MCF 10A (cell line): ENCODE data around the gene KLK12. TPM values are rescaled to one million over a fixed set of nuclear protein-coding genes. Genes with fewer than 3 reads are reported as not detected.

Source experiments
- Bru-seq: library from RNA; stranded (reverse); fragments of 400-500 nt; gene quantifications from one replicate; lab custom pipeline; 2021; lab: Mats Ljungman, UMichigan
- BruChase-seq, 2 experiments: library from RNA; stranded (reverse); fragments of 400-500 nt; gene quantifications; one replicate each; lab custom pipeline; 2021; lab: Mats Ljungman, UMichigan
- BruUV-seq: library from RNA; stranded (reverse); fragments of 400-500 nt; replicated peaks from 2 replicates; lab custom pipeline; 2021; lab: Mats Ljungman, UMichigan
- CTCF ChIA-PET: fragments of 300-600 bp; sonication (Branson Sonifier 250); formaldehyde crosslinking; extraction: SDS; loops from one replicate; lab custom pipeline; 2021; ENCODE audit warnings: antibody characterized with exemption, inconsistent platforms; lab: Yijun Ruan, JAX
- POLR2A ChIA-PET: fragments of 300-600, 350-650 bp; sonication (Branson Sonifier 250); formaldehyde crosslinking; extraction: SDS; loops from one replicate; lab custom pipeline; 2020; ENCODE audit warnings: antibody characterized with exemption, inconsistent platforms; lab: Yijun Ruan, JAX
- DNase-seq: peaks from one replicate; pipeline ENCODE4 v3.0.0-alpha.2; 2018; ENCODE audit not compliant: unreplicated experiment
- H3K27ac Mint-ChIP-seq: one replicate; pipeline ENCODE4 v1.8.0; 2022; ENCODE audit warnings: mild to moderate bottlenecking, low read depth, mixed read lengths; ENCODE audit not compliant: unreplicated experiment
- H3K27me3 Mint-ChIP-seq: one replicate; pipeline ENCODE4 v1.8.0; 2022; ENCODE audit warnings: mixed read lengths; ENCODE audit not compliant: insufficient read depth, unreplicated experiment
- H3K36me3 Mint-ChIP-seq: one replicate; pipeline ENCODE4 v1.8.0; 2022; ENCODE audit warnings: mild to moderate bottlenecking, moderate library complexity, mixed read lengths; ENCODE audit not compliant: insufficient read depth, unreplicated experiment
- H3K4me1 Mint-ChIP-seq: one replicate; pipeline ENCODE4 v1.8.0; 2022; ENCODE audit warnings: mixed read lengths; ENCODE audit not compliant: insufficient read depth, unreplicated experiment
- H3K4me3 Mint-ChIP-seq: one replicate; pipeline ENCODE4 v1.8.0; 2022; ENCODE audit warnings: mild to moderate bottlenecking, moderate library complexity, mixed read lengths; ENCODE audit not compliant: unreplicated experiment
- H3K9me3 Mint-ChIP-seq: one replicate; pipeline ENCODE4 v1.8.0; 2022; ENCODE audit warnings: mixed read lengths; ENCODE audit not compliant: unreplicated experiment
- intact Hi-C: fragments of 100-400 bp; cut with micrococcal nuclease; formaldehyde crosslinking; loops from 2 replicates; pipeline ENCODE4 v1.14.1; 2022
- long read RNA-seq: library from polyadenylated mRNA; stranded (forward); transcript quantifications from one replicate; pipeline ENCODE4 v2.0.0, GENCODE V29; 2022
- total RNA-seq: library from RNA; stranded (reverse); gene quantifications from 2 replicates; pipeline ENCODE4 v1.2.3, GENCODE V29; 2022
- TF ChIP-seq, protein P1 (sequence below): fragments of 200-600 bp; IDR thresholded peaks from one replicate; pipeline ENCODE4 v1.8.0; 2022; ENCODE audit warnings: antibody characterized with exemption, mild to moderate bottlenecking; ENCODE audit not compliant: unreplicated experiment

KLK12 gene, protein sequence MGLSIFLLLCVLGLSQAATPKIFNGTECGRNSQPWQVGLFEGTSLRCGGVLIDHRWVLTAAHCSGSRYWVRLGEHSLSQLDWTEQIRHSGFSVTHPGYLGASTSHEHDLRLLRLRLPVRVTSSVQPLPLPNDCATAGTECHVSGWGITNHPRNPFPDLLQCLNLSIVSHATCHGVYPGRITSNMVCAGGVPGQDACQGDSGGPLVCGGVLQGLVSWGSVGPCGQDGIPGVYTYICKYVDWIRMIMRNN
- total RNA-seq (not detected in 2 replicates), Bru-seq, nascent RNA (not detected), BruChase-seq, experiment 1, labeled RNA remaining after a 6-hour chase (not detected), BruChase-seq, experiment 2, labeled RNA remaining after a 2-hour chase (not detected)
- long read RNA-seq, result 0 reads

DNA sequence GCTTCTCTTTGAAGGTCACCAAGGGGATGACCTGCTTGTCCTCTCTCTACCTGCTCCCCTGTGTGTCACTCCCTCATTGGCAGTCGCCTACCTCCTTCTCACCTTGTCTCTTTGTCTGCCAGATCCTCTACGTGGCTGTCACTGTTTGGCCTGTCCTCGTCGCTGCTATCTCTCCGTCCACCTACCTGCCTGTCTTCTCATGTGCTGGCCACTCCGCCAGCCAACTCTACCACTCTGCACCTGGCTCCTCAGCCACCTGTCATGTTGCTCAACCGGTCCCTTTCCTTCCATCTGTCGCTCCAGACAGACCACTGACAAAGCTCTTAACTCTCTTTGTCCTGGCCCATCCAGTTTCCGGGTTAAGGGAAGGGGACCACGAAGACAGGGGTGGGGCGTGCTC, at the start of gene KLK12:
Gene KLK12 (minus strand): TSS at position 299 of the 400 bp plus-strand sequence. CDS start 381 bp downstream, outside the sequence.
- Mint-ChIP-seq H3K36me3 (no peaks in the 10 kb centered on the region), H3K4me3 (no peak within 1 kb of the TSS), H3K9me3 (peaks cover 43% of the 10 kb centered on the region), H3K27me3 (peaks cover 12% of the 10 kb centered on the region), H3K4me1 (no peaks in the 10 kb centered on the region), H3K27ac (no peak within 1 kb of the TSS)
- ChIA-PET POLR2A (no interaction called here), CTCF (interaction anchor here (0.6 to 1.2 kb wide), 2 partner anchors 14 to 18 kb away, joined by 4 read pairs; no protein-coding TSS in a partner anchor)
- BruUV-seq, result no TSS peak
- intact Hi-C loops, result no loop called here
- DNase-seq, result no peak
- TF ChIP-seq, protein P1, sequence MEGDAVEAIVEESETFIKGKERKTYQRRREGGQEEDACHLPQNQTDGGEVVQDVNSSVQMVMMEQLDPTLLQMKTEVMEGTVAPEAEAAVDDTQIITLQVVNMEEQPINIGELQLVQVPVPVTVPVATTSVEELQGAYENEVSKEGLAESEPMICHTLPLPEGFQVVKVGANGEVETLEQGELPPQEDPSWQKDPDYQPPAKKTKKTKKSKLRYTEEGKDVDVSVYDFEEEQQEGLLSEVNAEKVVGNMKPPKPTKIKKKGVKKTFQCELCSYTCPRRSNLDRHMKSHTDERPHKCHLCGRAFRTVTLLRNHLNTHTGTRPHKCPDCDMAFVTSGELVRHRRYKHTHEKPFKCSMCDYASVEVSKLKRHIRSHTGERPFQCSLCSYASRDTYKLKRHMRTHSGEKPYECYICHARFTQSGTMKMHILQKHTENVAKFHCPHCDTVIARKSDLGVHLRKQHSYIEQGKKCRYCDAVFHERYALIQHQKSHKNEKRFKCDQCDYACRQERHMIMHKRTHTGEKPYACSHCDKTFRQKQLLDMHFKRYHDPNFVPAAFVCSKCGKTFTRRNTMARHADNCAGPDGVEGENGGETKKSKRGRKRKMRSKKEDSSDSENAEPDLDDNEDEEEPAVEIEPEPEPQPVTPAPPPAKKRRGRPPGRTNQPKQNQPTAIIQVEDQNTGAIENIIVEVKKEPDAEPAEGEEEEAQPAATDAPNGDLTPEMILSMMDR, result no peak

GRCh38 chr19:51084505-51084904, 49.7 kb upstream of the KLK12 start:
- POLR2A ChIA-PET, result no interaction called here
- Mint-ChIP-seq H3K4me1 (no peaks in the 10 kb centered on the region), H3K36me3 (no peaks in the 10 kb centered on the region), H3K4me3 (no peak overlapping the region), H3K27me3 (peaks cover 12% of the 10 kb centered on the region), H3K9me3 (no peaks in the 10 kb centered on the region), H3K27ac (no peak overlapping the region)
- TF ChIP-seq, protein P1, result no peak
- CTCF ChIA-PET, result interaction anchor here (1.1 to 1.5 kb wide), 2 partner anchors 10 to 12 kb away, joined by 4 to 5 read pairs; no protein-coding TSS in a partner anchor
- no peak for DNase-seq
- intact Hi-C loops, result no loop called here
- no TSS peak for BruUV-seq

GRCh38 chr19:51083783-51084182, 49.0 kb upstream of the KLK12 start:
- Mint-ChIP-seq H3K4me1 (no peaks in the 10 kb centered on the region), H3K9me3 (no peaks in the 10 kb centered on the region), H3K27me3 (peaks cover 12% of the 10 kb centered on the region), H3K36me3 (no peaks in the 10 kb centered on the region), H3K4me3 (no peak overlapping the region), H3K27ac (no peak overlapping the region)
- BruUV-seq, result no TSS peak
- CTCF ChIA-PET, result no interaction called here
- intact Hi-C loops, result no loop called here
- no peak for DNase-seq
- TF ChIP-seq, protein P1, result no peak
- POLR2A ChIA-PET, result no interaction called here

DNA sequence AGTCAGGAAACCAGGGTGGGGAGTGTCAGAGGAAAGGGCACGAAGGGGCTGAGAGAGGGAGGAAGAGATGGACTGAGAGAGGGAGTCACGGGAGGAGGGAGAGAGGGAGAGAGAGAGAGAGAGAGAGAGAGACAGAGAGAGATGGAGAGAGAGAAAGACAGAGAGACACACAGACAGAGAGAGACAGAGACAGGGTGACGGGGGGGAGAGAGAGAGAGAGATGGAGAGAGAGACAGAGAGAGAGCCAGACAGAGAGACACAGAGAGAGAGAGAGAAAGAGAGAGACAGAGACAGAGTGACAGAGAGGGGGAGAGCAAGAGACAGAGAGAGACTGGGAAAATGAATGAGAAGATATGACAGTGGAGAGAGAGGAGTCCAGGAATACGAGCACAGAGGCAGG, 48.4 kb upstream of the KLK12 start:
- ChIA-PET POLR2A (no interaction called here), CTCF (no interaction called here)
- DNase-seq, result no peak
- intact Hi-C loops, result no loop called here
- Mint-ChIP-seq H3K27me3 (peaks cover 12% of the 10 kb centered on the region), H3K27ac (no peak overlapping the region), H3K4me1 (no peaks in the 10 kb centered on the region), H3K36me3 (no peaks in the 10 kb centered on the region), H3K9me3 (no peaks in the 10 kb centered on the region), H3K4me3 (no peak overlapping the region)
- TF ChIP-seq, protein P1, result no peak
- no TSS peak for BruUV-seq
